ENCODE measurements around the gene CDH4. TPM values are rescaled to one million over a fixed set of nuclear protein-coding genes. Genes with fewer than 3 reads are reported as not detected.

The CDH4 gene
- total RNA-seq, 6 donors from 2014 or later: 0.20 to 1.0 (median 0.40) TPM; not detected in 1

- TF ChIP-seq POLR2AphosphoS5 (IDR thresholded peaks at IDR 0.05): no peak
- TF ChIP-seq EP300 (IDR thresholded peaks at IDR 0.05): no peak
- no peak for TF ChIP-seq CTCF (IDR thresholded peaks at IDR 0.05)
- TF ChIP-seq POLR2A (IDR thresholded peaks at IDR 0.05): no peak
- 88 to 89% methylated on average over 20 to 25 of the region's 25 CpGs for WGBS, 2 donors
- Histone ChIP-seq H3K36me3 (no peaks in the 10 kb centered on the region), H3K27me3 (no peaks in the 10 kb centered on the region), H3K4me1 (no peaks in the 10 kb centered on the region), H3K27ac (no peak overlapping the region), H3K4me3 (no peak overlapping the region), H3K9me3 (no peaks in the 10 kb centered on the region)
- peak in 1 of 2 donors; percentile 58 for DNase-seq
- no peak for ATAC-seq (ENCODE audit: low FRiP score in 2 of 2)
These were observed 509.5 kb downstream of the CDH4 start for GRCh38 chr20:61761453-61762166.

GRCh38 chr20:61762167-61762710, 510.2 kb downstream of the CDH4 start:
- Histone ChIP-seq H3K27ac (no peak overlapping the region), H3K36me3 (no peaks in the 10 kb centered on the region), H3K4me3 (no peak overlapping the region), H3K27me3 (no peaks in the 10 kb centered on the region), H3K9me3 (no peaks in the 10 kb centered on the region), H3K4me1 (no peaks in the 10 kb centered on the region)
- DNase-seq: no peak
- no peak for ATAC-seq (ENCODE audit: low FRiP score in 2 of 2)
- 62 to 65% methylated on average over 5 to 7 of the region's 7 CpGs for WGBS, 2 donors
- TF ChIP-seq POLR2AphosphoS5 (IDR thresholded peaks at IDR 0.05): no peak
- TF ChIP-seq CTCF (IDR thresholded peaks at IDR 0.05): no peak
- no peak for TF ChIP-seq EP300 (IDR thresholded peaks at IDR 0.05)

- ATAC-seq (ENCODE audit: low FRiP score in 2 of 2) (no peak), DNase-seq (peak in 1 of 2 donors; percentile 20)
- no peak overlapping the region for H3K4me3 ChIP-seq
- H3K36me3 ChIP-seq: no peaks in the 10 kb centered on the region
- WGBS, 2 donors: 78 to 79% methylated on average over 19 to 20 of the region's 20 CpGs
- TF ChIP-seq EP300 (IDR thresholded peaks at IDR 0.05): no peak
- TF ChIP-seq CTCF (IDR thresholded peaks at IDR 0.05): no peak
- no peak for TF ChIP-seq POLR2A (IDR thresholded peaks at IDR 0.05)
- TF ChIP-seq POLR2AphosphoS5 (IDR thresholded peaks at IDR 0.05): no peak
- H3K27ac ChIP-seq: no peak overlapping the region
- H3K27me3 ChIP-seq: no peaks in the 10 kb centered on the region
- no peaks in the 10 kb centered on the region for H3K4me1 ChIP-seq
- H3K9me3 ChIP-seq: no peaks in the 10 kb centered on the region
These were observed 511.1 kb downstream of the CDH4 start for GRCh38 chr20:61762886-61763739.

GRCh38 chr20:61763740-61764400, 511.8 kb downstream of the CDH4 start:
- no peaks in the 10 kb centered on the region for H3K4me1 ChIP-seq
- no peaks in the 10 kb centered on the region for H3K27me3 ChIP-seq
- 74 to 82% methylated on average over 15 to 18 of the region's 18 CpGs for WGBS, 2 donors
- DNase-seq (no peak), ATAC-seq (ENCODE audit: low FRiP score in 2 of 2) (no peak)
- no peaks in the 10 kb centered on the region for H3K9me3 ChIP-seq
- TF ChIP-seq POLR2A (IDR thresholded peaks at IDR 0.05): no peak
- no peak for TF ChIP-seq POLR2AphosphoS5 (IDR thresholded peaks at IDR 0.05)
- no peak for TF ChIP-seq EP300 (IDR thresholded peaks at IDR 0.05)
- TF ChIP-seq CTCF (IDR thresholded peaks at IDR 0.05): no peak
- no peak overlapping the region for H3K4me3 ChIP-seq
- H3K36me3 ChIP-seq: no peaks in the 10 kb centered on the region
- H3K27ac ChIP-seq: no peak overlapping the region

All from upper lobe of left lung (tissue), 6 donors.